HUES48 (cell line): Measurements from ENCODE around the gene C1orf167.

Experiments used
- H3K27ac ChIP-seq: one replicate; pipeline ENCODE4 v1.7.0; 2013; ENCODE audit warnings: low read depth, low read length, inconsistent platforms
- H3K27me3 ChIP-seq: 2 replicates; pipeline ENCODE4 v1.6.1; 2013; ENCODE audit warnings: mild to moderate bottlenecking, low read length; ENCODE audit not compliant: control insufficient read depth, insufficient read depth
- H3K36me3 ChIP-seq: 2 replicates; pipeline ENCODE4 v1.6.1; 2013; ENCODE audit warnings: low read length; ENCODE audit not compliant: control insufficient read depth, insufficient read depth
- H3K4me1 ChIP-seq: 2 replicates; pipeline ENCODE4 v1.6.1; 2013; ENCODE audit warnings: mild to moderate bottlenecking, low read length; ENCODE audit not compliant: control insufficient read depth, insufficient read depth
- H3K4me3 ChIP-seq: 2 replicates; pipeline ENCODE4 v1.5.1; 2013; ENCODE audit warnings: mild to moderate bottlenecking, low read depth, low read length
- H3K9ac ChIP-seq: 2 replicates; pipeline ENCODE4 v1.6.1; 2013; ENCODE audit warnings: mild to moderate bottlenecking, low read depth, low read length, moderate library complexity
- H3K9me3 ChIP-seq: 2 replicates; pipeline ENCODE4 v1.6.1; 2013; ENCODE audit warnings: low read length; ENCODE audit not compliant: control insufficient read depth, insufficient read depth

C1orf167 gene

GRCh38 chr1:11828511-11828910 is 66.5 kb downstream of the C1orf167 start:
- H3K27ac ChIP-seq = no peak overlapping the region
- H3K9me3 ChIP-seq = no peaks in the 10 kb centered on the region
- H3K36me3 ChIP-seq = peaks cover 88% of the 10 kb centered on the region
- no peaks in the 10 kb centered on the region for H3K4me1 ChIP-seq
- H3K4me3 ChIP-seq = no peak overlapping the region
- H3K27me3 ChIP-seq = no peaks in the 10 kb centered on the region
- H3K9ac ChIP-seq = no peak overlapping the region

DNA sequence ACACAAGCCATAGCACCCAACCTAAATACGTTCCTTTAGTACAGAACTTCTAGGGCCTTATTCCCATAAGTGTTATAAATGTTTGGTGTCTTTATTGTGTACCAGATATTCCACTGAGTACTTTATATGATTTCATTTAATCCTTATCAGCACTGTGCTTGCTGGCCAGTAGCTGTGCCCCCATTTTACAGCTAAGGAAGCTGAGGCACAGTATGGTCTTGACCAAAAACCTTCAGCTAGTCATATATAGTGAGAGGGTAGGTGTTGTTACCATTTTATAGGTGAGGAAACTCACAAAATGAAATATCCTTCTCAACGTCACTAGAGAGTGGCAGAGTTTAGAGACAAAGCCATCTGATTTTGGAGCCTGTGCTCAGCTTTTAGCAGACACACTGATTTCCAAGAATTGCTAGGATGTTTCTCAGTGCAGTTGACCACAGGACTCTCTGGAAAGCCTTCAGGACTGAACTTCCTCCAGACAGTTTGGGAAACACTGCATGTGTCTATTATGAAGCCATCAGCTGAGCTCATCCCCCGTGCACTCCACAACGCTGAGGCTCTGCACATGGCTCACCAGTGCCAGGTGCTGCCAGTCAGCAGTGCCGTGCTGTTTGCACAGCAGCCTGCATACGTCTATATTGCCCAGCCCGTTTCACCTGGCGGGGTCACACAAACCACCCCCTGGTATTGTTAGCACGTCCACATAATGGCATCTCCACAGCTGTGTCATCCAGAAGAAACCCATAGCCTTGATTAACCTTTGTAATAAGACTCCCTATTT is 70.1 kb downstream of the C1orf167 start:
- H3K27ac ChIP-seq = no peak overlapping the region
- no peak overlapping the region for H3K9ac ChIP-seq
- H3K4me3 ChIP-seq = no peak overlapping the region
- peaks cover 87% of the 10 kb centered on the region for H3K36me3 ChIP-seq
- no peaks in the 10 kb centered on the region for H3K9me3 ChIP-seq
- no peaks in the 10 kb centered on the region for H3K4me1 ChIP-seq
- no peaks in the 10 kb centered on the region for H3K27me3 ChIP-seq

DNA sequence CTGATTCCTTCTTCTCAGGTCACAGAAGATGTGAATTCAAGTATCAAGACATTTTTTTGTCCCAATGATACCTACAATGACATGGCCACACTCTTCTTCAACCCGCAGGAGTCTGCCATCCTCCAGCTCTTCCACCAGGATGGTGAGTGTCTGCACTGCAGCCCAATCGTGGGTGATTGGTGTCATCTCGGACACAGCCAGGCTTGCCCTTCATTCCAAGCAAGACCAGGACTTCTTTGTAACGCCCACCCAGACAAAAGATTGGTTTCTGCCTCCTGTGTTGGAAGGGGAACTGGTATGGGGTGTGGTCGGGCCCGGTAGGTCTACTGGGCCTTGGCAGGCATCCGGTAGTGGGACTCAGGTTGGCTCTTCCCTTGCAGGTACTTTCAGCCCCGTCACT is 71.5 kb downstream of the C1orf167 start:
- H3K27me3 ChIP-seq = no peaks in the 10 kb centered on the region
- no peaks in the 10 kb centered on the region for H3K4me1 ChIP-seq
- H3K9me3 ChIP-seq = no peaks in the 10 kb centered on the region
- no peak overlapping the region for H3K9ac ChIP-seq
- H3K36me3 ChIP-seq = peaks cover 88% of the 10 kb centered on the region
- H3K27ac ChIP-seq = no peak overlapping the region
- H3K4me3 ChIP-seq = no peak overlapping the region

DNA sequence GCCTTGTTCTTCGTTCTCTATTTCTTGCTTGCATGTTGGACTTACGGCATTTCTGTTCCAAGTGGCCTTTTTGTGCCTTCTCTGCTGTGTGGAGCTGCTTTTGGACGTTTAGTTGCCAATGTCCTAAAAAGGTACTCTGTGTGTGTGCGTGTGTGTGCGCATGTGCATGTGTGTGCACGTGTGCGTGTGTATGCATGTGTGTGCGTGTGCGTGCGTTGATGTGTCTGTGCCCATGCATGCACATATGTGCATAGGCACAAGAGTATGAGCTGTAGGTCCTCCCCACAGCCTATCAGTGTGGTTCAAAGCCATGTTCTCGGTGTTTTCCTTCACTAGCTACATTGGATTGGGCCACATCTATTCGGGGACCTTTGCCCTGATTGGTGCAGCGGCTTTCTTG is 71.9 kb downstream of the C1orf167 start:
- Histone ChIP-seq H3K4me3 (no peak overlapping the region), H3K9me3 (no peaks in the 10 kb centered on the region), H3K27me3 (no peaks in the 10 kb centered on the region), H3K27ac (no peak overlapping the region), H3K36me3 (peaks cover 87% of the 10 kb centered on the region), H3K9ac (no peak overlapping the region), H3K4me1 (no peaks in the 10 kb centered on the region)

DNA sequence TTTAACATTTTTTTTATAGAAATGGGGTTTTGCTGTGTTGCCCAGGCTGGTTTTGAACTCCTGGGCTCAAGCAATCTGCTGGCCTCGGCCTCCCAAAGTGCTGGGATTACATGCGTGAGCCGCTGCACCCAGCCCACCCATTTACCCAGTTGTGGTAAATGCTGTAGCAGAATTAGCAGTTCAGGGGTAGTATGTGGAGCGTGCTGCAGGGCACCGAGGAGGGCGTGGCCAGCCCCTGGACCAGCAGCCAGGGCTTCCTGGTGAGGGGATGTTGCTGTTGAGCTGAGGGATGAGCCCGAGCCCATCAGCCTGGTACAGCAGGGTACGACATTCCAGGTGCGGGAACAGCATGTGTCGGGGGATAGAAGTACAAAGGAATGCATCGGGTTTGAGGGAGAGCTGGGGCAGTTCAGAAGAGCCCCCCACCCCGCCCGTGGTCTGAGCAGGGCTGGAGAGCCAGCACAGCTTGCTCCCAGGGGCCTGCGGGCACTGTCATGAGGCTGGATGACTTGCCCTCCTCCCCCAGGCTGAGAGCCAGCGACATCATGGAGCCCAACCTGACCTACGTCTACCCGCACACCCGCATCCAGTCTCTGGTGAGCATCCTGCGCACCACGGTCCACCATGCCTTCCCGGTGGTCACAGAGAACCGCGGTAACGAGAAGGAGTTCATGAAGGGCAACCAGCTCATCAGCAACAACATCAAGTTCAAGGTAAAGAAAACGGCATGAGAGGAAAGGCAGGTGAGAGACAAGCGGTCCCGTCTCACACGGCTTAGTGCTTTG is 73.6 kb downstream of the C1orf167 start:
- Histone ChIP-seq H3K9ac (no peak overlapping the region), H3K4me1 (no peaks in the 10 kb centered on the region), H3K9me3 (no peaks in the 10 kb centered on the region), H3K36me3 (peaks cover 90% of the 10 kb centered on the region), H3K4me3 (no peak overlapping the region), H3K27ac (no peak overlapping the region), H3K27me3 (no peaks in the 10 kb centered on the region)

- no peak overlapping the region for H3K27ac ChIP-seq
These were observed 75.2 kb downstream of the C1orf167 start for GRCh38 chr1:11836955-11837766.

DNA sequence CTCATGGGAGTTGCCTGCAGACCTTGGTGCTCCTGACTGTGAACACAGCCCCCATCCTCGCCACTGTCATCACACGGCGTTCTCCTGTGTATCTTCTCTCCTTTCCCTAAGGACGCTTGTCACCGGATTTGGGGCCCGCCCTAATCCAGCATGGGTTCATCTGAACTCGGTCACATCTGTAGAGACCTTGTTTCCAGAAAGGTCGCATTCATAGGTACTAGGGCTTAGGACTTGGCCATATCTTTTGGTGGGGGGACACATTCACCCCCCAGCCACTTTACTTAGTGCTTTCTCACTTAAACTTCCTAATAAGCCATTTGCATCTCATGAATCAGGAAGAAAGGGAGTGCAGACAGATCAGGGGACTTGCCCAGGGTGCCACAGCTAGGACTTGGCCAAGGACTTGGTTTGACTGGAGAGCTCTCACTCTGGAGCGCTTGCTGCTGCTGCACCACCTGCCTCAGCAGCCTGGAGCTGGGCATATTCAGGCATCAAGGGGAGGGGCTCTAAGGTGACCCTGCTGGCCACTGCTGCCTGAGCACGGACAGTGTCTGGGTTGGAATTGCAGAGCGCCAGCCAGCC is 75.9 kb downstream of the C1orf167 start:
- H3K36me3 ChIP-seq = peaks cover 97% of the 10 kb centered on the region

More at GRCh38 chr1:11836955-11837766, 75.2 kb downstream of the C1orf167 start:
- no peak overlapping the region for H3K9ac ChIP-seq
- H3K4me1 ChIP-seq = no peaks in the 10 kb centered on the region
- no peaks in the 10 kb centered on the region for H3K9me3 ChIP-seq
- H3K4me3 ChIP-seq = no peak overlapping the region
- peaks cover 97% of the 10 kb centered on the region for H3K36me3 ChIP-seq
- no peaks in the 10 kb centered on the region for H3K27me3 ChIP-seq

DNA sequence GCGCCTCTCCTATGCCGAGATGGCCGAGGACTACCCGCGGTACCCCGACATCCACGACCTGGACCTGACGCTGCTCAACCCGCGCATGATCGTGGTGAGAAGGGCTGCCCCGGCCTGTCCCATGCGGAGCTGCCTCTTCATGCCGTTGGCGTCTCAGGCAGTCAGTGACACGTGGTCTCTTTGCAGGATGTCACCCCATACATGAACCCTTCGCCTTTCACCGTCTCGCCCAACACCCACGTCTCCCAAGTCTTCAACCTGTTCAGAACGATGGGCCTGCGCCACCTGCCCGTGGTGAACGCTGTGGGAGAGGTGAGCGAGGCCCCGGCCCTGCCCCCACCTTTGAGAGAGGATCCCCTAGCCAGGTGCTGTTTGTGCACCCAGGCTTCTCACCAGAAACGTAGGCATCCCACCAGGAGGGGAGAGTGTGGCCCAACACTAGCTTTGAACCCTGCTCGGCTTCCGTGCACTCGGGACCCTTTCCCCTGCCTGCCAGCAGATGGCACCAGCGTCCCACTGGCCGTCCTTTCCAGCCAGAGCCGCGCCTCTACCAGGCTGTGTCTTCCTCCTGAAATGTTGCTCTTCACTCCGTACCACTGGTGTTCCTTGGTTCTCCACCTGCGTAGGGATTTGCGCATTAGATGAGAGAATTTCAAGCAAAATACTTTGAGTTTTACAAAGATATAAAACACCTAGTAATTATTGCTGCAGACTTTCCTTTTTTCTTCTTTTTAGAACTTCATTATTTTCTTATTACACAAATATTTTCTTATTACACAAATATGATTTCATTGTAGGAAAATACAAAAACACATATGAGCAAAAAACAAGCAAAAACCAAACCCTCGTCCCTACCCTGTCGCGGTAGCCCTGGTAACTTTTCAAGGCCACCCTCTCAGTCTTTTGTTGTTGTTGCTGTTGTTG is 76.6 kb downstream of the C1orf167 start:
- H3K27ac ChIP-seq = no peak overlapping the region
- H3K9me3 ChIP-seq = no peaks in the 10 kb centered on the region
- H3K4me1 ChIP-seq = no peaks in the 10 kb centered on the region
- no peaks in the 10 kb centered on the region for H3K27me3 ChIP-seq
- peaks cover 96% of the 10 kb centered on the region for H3K36me3 ChIP-seq
- H3K9ac ChIP-seq = no peak overlapping the region
- no peak overlapping the region for H3K4me3 ChIP-seq

More for the DNA sequence above, 75.9 kb downstream of the C1orf167 start:
- H3K9me3 ChIP-seq = no peaks in the 10 kb centered on the region
- H3K27me3 ChIP-seq = no peaks in the 10 kb centered on the region
- no peaks in the 10 kb centered on the region for H3K4me1 ChIP-seq
- H3K27ac ChIP-seq = no peak overlapping the region
- H3K9ac ChIP-seq = no peak overlapping the region
- no peak overlapping the region for H3K4me3 ChIP-seq
